ENCODE results near the gene ADARB1.

Gene ADARB1

GRCh38 chr21:45200581-45201296 is 126.4 kb downstream of the ADARB1 start:
- no peak overlapping the region for H3K4me3 ChIP-seq (ENCODE audit: low read length)
- no peak for DNase-seq (ENCODE audit: low read depth, low spot score)

DNA sequence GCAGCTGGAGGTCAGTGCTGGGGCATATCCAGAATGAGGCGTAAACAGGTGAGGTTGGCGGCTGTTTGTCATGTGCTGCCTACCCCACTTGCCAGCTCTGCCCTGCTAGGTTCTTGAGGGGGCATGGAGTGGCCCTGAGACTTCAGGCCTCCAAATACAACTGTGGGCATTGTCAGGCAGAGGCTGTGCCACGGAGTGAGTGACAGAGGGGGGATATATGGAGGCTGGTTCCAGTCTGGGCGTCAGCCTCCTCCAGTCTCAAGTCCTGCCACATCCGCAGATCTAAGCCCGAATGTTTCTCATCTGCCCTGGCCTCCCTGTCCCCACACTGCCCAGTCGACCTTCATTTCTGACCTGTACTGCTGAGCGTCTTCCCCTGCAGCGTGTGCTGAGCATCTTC is 128.0 kb downstream of the ADARB1 start:
- no peak for DNase-seq (ENCODE audit: low read depth, low spot score)
- H3K4me3 ChIP-seq (ENCODE audit: low read length) = no peak overlapping the region

- no peak for DNase-seq (ENCODE audit: low read depth, low spot score)
- no peak overlapping the region for H3K4me3 ChIP-seq (ENCODE audit: low read length)
These were observed 128.5 kb downstream of the ADARB1 start for GRCh38 chr21:45202889-45203288.

DNA sequence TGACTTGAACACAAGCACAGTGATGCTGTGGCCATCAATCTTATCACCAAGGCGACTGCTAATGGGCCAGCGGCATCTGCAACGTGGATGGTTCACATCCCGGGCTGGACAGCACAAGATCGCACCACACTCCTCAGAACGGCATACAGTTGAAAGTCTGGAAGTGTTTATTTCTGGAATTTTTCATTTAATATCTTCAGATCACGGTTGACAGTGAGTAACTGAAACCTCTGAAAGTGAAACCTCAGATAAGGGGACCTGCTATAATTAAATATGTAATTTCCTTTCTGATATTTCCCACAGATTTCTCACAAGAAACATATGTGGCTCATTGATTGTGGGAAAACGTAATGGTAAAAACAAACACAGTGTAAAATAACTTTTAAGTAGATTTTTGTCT is 129.6 kb downstream of the ADARB1 start:
- no peak overlapping the region for H3K4me3 ChIP-seq (ENCODE audit: low read length)
- no peak for DNase-seq (ENCODE audit: low read depth, low spot score)

- DNase-seq (ENCODE audit: low read depth, low spot score) = no peak
- no peak overlapping the region for H3K4me3 ChIP-seq (ENCODE audit: low read length)
These were observed 130.0 kb downstream of the ADARB1 start for GRCh38 chr21:45204395-45204794.

DNA sequence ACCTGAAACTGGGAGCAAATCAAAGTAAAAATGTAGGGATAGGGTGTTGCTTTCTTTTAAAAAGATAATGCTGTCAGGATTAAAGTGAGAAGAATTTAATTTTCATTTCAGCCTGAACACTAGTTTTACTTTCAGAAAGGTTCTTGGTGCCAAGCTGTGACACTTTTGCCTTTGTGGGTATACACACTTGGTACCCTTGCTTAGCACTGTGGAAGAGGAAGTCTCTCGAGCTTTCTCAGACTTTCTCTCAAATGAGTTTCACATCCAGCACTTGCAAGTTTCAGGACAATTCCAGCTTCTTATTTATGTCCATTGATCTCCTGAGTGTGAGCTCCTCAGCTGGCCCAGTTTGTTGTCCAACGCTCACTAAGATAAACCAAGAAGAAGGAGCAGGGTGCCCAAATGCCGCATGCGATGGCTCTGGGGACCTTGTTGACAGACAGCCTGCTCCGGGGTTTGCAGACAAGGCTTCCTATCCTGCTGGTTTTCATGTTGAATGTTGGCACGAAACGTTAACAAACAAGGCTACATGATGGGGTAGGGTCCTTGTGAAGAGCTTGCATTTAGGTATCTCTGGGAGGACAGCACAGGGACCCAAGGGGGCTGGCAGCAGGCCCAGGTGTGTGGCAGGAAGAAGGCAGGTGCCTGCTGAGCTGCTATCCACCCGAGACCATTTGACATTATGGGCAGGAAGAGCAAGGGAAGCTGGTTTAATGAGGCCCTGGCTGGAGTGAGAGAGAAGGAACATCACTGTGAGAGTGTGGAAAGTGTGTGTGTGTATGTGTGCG is 133.7 kb downstream of the ADARB1 start:
- DNase-seq (ENCODE audit: low read depth, low spot score) = no peak
- H3K4me3 ChIP-seq (ENCODE audit: low read length) = no peak overlapping the region

GRCh38 chr21:45208627-45208951 is 134.2 kb downstream of the ADARB1 start:
- DNase-seq (ENCODE audit: low read depth, low spot score) = no peak
- no peak overlapping the region for H3K4me3 ChIP-seq (ENCODE audit: low read length)

GRCh38 chr21:45209046-45209445 is 134.7 kb downstream of the ADARB1 start:
- no peak overlapping the region for H3K4me3 ChIP-seq (ENCODE audit: low read length)
- no peak for DNase-seq (ENCODE audit: low read depth, low spot score)

DNA sequence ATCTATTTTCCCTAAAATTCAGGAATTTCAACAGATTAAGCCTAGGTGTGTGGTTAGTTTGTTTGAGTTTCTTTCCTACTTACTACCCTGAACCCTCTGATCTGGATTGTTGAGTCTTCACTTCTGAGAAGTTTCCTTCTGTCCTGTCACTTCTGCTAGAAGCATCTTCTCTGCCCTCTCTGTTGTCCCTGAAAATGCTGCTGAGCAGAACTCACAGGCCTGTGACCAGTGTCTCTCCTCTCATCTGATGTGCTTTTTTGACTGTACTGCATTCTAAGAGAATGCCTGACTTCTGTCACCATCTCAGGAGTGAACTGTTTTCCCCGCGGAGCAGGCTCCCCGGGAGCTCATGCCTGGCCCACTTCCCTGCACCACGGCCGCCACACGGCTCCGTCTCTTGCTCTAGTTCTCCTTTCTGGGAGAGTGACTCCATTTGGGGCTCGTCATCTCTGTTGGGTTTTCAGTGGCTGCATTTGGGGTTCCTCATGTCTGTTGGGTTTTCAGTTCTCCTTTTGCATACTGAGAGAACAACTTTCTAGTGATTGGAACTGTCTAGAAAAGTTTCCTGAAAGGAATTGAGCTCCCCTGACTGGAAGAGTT is 135.4 kb downstream of the ADARB1 start:
- no peak for DNase-seq (ENCODE audit: low read depth, low spot score)

DNA sequence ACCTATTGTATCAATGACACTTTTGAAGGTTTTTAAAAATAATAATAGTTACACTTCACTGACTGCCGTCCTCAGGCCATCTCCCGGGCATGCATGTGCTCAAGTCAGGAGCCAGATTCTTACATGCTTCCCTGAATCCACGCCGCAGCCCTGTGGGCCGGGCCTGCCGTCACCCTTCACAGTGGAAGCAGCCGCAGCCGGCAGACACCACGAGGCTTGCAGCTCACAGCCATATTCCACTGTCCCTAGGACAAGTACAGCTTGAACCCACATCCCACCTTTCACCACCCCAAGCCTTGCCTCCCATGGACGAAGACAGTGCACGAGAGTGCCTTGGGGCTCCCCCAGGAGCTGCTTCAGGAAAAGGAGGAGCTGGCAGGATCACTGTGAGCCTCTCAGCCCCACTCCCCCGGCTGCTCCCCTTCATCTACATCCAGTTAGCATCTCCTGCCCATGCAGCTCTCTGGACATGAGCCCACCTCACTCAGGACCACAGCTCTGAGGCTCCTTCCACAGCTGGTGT is 136.1 kb downstream of the ADARB1 start:
- H3K4me3 ChIP-seq (ENCODE audit: low read length) = no peak overlapping the region

More for the DNA sequence above, 135.4 kb downstream of the ADARB1 start:
- no peak overlapping the region for H3K4me3 ChIP-seq (ENCODE audit: low read length)

GRCh38 chr21:45211661-45212060 is 137.3 kb downstream of the ADARB1 start:
- H3K4me3 ChIP-seq (ENCODE audit: low read length) = no peak overlapping the region
- no peak for DNase-seq (ENCODE audit: low read depth, low spot score)

More for the DNA sequence above, 136.1 kb downstream of the ADARB1 start:
- no peak for DNase-seq (ENCODE audit: low read depth, low spot score)

DNA sequence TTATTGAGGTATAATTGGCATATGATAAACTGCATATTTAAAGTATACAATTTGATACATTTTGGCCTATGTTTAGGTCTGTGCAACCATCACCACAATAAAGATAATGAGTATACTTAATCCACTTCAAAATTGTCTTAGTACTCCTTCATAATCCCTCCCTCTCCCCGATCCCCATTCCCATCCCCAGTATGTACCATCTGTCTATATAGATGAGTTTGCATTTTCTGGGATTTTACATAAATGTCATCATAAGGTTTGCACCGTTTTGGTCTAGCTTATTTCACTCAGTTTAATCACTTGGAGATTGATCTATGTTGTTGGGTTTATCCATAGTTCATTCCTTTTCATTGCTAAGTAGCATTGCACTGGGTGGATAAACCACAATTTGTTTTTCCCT is 139.0 kb downstream of the ADARB1 start:
- H3K4me3 ChIP-seq (ENCODE audit: low read length) = no peak overlapping the region
- DNase-seq (ENCODE audit: low read depth, low spot score) = no peak

DNA sequence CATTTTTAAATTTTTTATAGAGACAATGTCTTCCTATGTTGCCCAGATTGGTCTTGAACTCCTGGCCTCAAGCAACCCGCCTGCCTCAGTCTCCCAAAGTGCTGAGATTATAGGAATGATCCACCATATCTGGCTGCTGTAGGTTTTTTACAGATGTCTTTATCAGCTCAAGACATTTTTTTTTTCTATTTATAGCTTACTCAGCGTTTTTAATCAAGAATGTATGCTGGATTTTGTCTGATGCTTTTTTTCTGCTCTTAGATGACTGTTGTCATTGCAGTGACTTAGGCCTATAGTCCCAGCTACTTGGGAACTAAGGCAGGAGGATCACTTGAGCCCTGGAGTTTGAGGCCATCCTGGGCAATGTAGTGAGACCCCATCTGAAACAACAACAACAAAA is 140.8 kb downstream of the ADARB1 start:
- no peak for DNase-seq (ENCODE audit: low read depth, low spot score)
- no peak overlapping the region for H3K4me3 ChIP-seq (ENCODE audit: low read length)

- H3K4me3 ChIP-seq (ENCODE audit: low read length) = no peak overlapping the region
- DNase-seq (ENCODE audit: low read depth, low spot score) = no peak
These were observed 142.6 kb downstream of the ADARB1 start for GRCh38 chr21:45217010-45217409.

DNA sequence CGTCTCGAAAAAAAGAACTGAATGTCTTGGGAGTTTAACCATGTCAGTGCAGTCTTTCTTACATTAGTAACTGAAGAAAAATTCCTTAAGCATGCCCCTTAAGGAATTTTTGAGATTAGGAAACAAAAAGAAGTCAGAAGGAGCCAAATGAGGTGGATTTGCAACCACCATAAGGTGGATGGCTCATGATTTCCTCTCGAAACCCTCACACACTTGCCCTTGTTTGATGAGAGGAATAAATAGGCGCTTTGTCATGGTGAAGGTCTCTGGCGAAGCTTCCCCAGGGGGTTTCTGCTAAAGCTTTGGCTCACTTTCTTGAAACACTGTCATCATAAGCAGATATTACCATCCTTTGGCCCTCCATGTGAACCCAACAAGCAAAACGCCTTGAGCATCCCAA is 145.1 kb downstream of the ADARB1 start:
- no peak for DNase-seq (ENCODE audit: low read depth, low spot score)
- H3K4me3 ChIP-seq (ENCODE audit: low read length) = no peak overlapping the region

DNA sequence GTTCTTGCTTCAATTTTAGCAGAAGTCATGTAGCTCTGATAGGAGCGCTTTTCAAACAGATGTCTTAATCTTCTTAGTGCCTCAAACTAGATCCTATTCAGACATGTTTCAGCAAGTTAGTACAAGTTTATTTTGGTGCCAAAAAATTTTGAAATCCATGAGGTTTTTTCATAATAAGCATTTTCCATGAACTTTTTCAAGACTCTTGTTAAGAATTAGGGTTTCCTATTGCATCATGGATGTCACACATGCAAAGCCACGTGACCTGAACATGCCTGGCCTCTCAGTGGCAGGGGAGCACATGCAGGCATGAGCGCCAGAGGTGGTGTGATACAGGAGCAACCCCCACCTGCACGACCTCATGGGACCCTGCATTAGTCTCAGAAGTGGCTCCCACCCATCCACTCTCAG is 145.7 kb downstream of the ADARB1 start:
- DNase-seq (ENCODE audit: low read depth, low spot score) = no peak
- no peak overlapping the region for H3K4me3 ChIP-seq (ENCODE audit: low read length)

DNA sequence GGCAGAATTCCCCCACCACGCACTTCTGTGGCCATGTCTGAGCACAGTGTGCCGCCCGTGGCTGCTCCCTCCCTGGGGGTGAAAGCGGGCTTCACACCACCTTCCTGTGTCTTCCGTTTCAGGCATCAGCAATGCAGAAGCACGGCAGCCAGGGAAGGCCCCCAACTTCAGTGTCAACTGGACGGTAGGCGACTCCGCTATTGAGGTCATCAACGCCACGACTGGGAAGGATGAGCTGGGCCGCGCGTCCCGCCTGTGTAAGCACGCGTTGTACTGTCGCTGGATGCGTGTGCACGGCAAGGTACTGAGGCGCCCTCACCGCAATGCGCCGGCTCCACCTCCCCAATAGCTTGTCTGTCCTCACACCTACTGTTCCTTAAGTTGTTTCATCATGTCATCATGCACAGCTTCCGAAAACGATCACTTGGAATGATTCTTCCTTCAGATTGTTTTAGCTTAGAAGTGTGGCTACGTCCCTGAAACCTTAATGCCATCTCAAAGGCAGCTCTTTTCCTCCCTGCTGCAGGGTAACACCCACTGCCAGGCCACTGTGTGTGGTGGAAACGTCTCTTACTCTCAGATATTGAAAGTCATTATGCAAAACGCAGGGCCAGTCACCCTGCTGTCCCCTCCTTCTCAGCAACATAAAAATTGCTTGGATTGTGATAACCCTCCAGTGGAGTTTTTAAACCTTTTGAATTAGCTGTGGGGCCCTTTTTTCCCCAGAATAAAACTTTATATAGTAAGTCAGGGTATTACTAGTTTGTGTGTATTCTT is 146.5 kb downstream of the ADARB1 start:
- H3K4me3 ChIP-seq (ENCODE audit: low read length) = no peak overlapping the region
- no peak for DNase-seq (ENCODE audit: low read depth, low spot score)

DNA sequence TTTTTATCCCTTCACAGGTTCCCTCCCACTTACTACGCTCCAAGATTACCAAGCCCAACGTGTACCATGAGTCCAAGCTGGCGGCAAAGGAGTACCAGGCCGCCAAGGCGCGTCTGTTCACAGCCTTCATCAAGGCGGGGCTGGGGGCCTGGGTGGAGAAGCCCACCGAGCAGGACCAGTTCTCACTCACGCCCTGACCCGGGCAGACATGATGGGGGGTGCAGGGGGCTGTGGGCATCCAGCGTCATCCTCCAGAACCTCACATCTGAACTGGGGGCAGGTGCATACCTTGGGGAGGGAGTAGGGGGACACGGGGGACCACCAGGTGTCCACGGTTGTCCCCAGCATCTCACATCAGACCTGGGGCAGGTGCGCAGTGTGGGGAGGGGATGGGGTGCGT is 147.6 kb downstream of the ADARB1 start:
- no peak for DNase-seq (ENCODE audit: low read depth, low spot score)
- no peak overlapping the region for H3K4me3 ChIP-seq (ENCODE audit: low read length)
